Memory B cell (primary cell): ENCODE data around the gene CNTN1.

Source experiments
- ATAC-seq: fragments of 150-1000 bp; cut with Tn5 transposase; 2 replicates; pipeline ENCODE4 v1.10.0; 2021; ENCODE audit warnings: low read depth, mild to moderate bottlenecking, moderate library complexity
- DNase-seq, 2 donors: peaks; one replicate each; pipeline ENCODE4 v3.0.0; 2022; ENCODE audit warnings: low spot score in 2 of 2
- H3K27ac Mint-ChIP-seq: one replicate; pipeline ENCODE4 v1.8.0; 2022; ENCODE audit warnings: mild to moderate bottlenecking, moderate library complexity, mixed read lengths
- H3K27me3 Mint-ChIP-seq: one replicate; pipeline ENCODE4 v1.8.0; 2022; ENCODE audit warnings: mixed read lengths
- H3K36me3 Mint-ChIP-seq: one replicate; pipeline ENCODE4 v1.8.0; 2022; ENCODE audit warnings: mild to moderate bottlenecking, mixed read lengths
- H3K4me1 Mint-ChIP-seq: one replicate; pipeline ENCODE4 v1.8.0; 2022; ENCODE audit warnings: mixed read lengths
- H3K4me3 Mint-ChIP-seq: one replicate; pipeline ENCODE4 v1.8.0; 2022; ENCODE audit warnings: mild to moderate bottlenecking, moderate library complexity, mixed read lengths
- H3K9me3 Mint-ChIP-seq: one replicate; pipeline ENCODE4 v1.8.0; 2022; ENCODE audit warnings: mixed read lengths

Gene CNTN1

DNA sequence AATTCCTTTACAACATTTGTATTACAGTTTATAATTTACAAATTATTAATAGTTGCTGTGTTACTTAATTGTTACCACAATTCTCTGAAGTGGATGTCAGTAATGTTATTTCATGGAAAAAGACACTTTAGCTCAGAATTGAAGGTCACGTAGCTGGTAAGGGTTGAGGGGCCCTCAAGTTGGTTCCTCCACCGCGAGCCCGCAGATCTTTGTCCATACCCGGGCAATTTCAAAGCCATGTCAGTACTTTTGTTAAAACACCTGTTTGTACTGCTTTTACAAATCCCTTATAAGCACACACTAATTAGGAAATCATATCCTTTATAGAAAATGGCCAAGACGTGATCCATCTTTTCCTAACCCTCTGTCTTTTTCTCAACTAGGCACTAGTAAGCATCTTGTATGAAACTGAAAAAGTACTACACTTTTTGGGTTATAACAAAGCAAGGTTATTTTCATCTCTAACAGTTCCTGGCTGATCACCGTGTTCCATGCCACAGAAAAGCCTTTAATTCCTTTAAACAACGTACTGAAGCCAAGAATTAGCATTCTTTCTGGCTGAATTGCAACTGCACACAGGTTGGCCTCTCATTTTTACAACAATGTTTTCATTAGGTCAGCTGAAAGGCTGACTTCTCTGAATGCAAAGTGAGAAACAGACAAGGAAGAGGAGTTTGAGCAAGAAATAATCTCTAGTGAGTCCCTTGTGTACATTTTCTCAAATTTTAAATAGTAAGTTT lies 76.1 kb downstream of the CNTN1 start:
- ATAC-seq, result no peak
- no peak overlapping the region for H3K27ac Mint-ChIP-seq
- no peak overlapping the region for H3K4me3 Mint-ChIP-seq
- no peaks in the 10 kb centered on the region for H3K36me3 Mint-ChIP-seq
- H3K27me3 Mint-ChIP-seq, result no peaks in the 10 kb centered on the region
- no peaks in the 10 kb centered on the region for H3K4me1 Mint-ChIP-seq
- H3K9me3 Mint-ChIP-seq, result peaks cover 3% of the 10 kb centered on the region
- no peak for DNase-seq

DNA sequence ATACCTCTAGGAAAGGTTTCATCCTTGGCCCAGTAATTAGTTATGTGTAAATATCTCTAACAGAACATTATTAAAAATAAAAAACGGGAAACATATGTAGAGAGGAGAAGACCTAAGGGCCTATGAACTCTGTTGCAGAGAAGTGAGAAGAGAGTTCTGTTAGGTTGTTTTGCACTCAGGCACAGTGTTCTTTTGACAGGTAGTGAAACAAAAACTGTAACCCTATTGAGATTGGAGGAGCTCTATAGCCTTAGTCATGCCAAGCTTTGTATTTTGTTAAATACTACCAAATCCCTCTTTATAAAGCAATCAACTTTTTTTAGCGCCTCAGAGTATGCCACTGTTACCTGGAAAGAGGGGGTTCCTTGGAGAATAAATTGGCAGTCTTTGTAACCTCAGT lies 77.6 kb downstream of the CNTN1 start:
- H3K4me1 Mint-ChIP-seq, result no peaks in the 10 kb centered on the region
- no peaks in the 10 kb centered on the region for H3K9me3 Mint-ChIP-seq
- no peaks in the 10 kb centered on the region for H3K27me3 Mint-ChIP-seq
- ATAC-seq (no peak), DNase-seq (no peak)
- no peak overlapping the region for H3K27ac Mint-ChIP-seq
- no peaks in the 10 kb centered on the region for H3K36me3 Mint-ChIP-seq
- no peak overlapping the region for H3K4me3 Mint-ChIP-seq

DNA sequence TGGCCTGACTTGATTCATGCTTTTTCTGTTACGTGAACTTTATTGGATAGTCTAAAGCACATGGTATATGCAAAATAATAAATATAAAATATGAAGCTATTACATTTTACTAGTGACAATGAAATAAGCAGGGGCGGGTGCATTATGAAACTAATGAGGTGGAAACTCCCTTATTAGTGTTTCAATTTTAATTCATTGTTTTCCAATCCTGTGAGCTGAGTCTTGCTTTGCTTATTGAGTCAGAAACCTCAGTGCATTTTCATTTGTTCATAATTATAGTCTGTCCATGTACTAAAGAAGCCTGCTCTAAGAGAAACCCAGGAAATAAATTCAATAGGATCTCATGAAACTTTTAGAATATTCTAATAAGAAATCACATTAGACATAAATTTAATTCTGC lies 78.5 kb downstream of the CNTN1 start:
- DNase-seq (no peak), ATAC-seq (no peak)
- Mint-ChIP-seq H3K27me3 (no peaks in the 10 kb centered on the region), H3K36me3 (no peaks in the 10 kb centered on the region), H3K27ac (no peak overlapping the region), H3K9me3 (no peaks in the 10 kb centered on the region), H3K4me1 (no peaks in the 10 kb centered on the region), H3K4me3 (no peak overlapping the region)

DNA sequence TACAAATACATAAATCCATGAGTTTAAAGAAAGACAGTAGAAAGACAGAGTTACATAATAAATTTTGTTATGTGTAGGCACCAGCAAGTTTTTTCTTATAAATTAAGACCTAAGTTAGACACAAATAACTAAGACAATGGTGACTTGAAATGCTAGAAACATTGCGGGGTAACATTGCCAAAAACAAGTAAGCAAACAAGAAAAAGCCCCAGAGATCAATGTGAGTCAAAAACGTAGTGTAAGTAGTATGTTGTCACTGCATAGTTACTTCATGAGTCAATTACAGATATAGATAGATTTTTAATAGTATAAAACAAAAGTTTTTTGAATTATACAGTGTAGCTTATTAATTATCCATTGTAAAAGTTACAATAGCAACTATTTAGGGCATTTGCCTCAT lies 83.4 kb downstream of the CNTN1 start:
- ATAC-seq, result no peak
- Mint-ChIP-seq H3K27me3 (no peaks in the 10 kb centered on the region), H3K4me1 (no peaks in the 10 kb centered on the region), H3K27ac (no peak overlapping the region), H3K36me3 (no peaks in the 10 kb centered on the region), H3K4me3 (no peak overlapping the region), H3K9me3 (no peaks in the 10 kb centered on the region)
- no peak for DNase-seq

DNA sequence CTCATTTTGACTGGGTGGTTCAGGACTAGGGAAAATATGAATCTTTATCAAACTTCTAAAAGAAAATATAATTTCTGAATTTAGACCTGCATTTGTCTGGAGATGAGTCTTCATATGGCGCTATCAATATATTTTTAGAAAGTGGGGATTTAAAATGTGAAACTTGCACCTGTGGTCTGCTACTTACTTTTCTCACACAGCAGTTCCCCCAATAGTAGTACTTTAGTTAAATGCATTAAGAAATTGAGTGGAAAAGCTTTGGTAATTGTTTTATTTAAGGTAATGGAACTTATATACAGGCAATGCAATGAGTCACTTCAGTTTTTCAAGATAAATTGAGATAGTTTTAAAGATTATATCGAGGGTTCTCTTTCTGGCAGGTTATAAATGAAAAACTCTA lies 91.9 kb downstream of the CNTN1 start:
- H3K4me1 Mint-ChIP-seq, result no peaks in the 10 kb centered on the region
- no peaks in the 10 kb centered on the region for H3K27me3 Mint-ChIP-seq

DNA sequence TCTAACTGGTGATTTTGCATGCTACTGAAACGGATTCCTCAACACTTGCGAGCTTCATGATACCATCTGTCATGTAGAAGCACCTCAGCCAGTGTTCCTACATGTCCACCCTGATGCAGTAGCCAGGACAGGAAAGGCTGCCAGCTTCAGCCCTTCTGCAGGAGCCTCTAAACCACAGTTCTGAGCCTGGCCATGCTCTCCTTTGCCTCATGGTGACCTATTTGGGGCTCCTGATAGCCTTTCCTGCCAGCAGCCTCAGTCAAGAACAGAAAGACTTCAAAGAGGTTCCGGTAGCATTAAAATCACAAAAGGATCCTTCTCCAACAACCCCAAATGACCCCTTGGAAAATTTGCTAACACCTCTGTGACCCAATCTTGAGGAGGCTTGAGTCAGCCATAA lies 96.0 kb downstream of the CNTN1 start:
- Mint-ChIP-seq H3K27ac (no peak overlapping the region), H3K4me3 (no peak overlapping the region), H3K36me3 (no peaks in the 10 kb centered on the region), H3K9me3 (no peaks in the 10 kb centered on the region), H3K4me1 (no peaks in the 10 kb centered on the region), H3K27me3 (no peaks in the 10 kb centered on the region)
- DNase-seq, result no peak
- no peak for ATAC-seq

More for the DNA sequence above, 91.9 kb downstream of the CNTN1 start:
- Mint-ChIP-seq H3K4me3 (no peak overlapping the region), H3K9me3 (no peaks in the 10 kb centered on the region), H3K27ac (no peak overlapping the region), H3K36me3 (no peaks in the 10 kb centered on the region)
- DNase-seq (no peak), ATAC-seq (no peak)

DNA sequence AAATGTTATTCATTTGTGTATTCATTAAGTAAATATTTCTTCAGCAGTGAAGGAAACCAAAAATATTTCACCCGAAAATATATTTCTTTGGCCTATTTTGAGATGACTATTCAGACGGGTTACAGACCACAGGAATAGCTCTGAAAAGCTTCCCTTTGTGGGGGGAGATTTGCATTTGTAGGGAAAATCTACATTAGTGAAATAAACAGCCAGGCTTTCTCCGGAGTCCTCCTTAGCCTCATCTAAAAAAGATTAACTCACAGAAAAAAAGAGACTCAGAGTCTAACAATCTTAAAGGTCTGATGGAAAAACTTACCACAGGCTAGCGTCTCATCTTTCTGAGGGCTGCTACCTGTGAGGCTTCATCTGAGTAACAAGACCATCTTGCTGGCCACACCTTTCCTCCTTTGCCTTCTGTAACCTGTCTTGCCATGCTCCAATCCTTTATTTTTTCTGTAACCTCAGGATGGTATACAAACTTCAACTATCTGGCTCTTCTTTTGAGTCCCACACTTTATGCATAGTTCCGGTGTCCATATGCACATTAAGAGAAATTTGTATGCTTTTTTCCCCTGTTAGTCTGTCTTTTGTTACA lies 100.7 kb downstream of the CNTN1 start:
- DNase-seq (no peak), ATAC-seq (no peak)
- H3K4me1 Mint-ChIP-seq, result no peaks in the 10 kb centered on the region
- no peaks in the 10 kb centered on the region for H3K27me3 Mint-ChIP-seq
- H3K36me3 Mint-ChIP-seq, result no peaks in the 10 kb centered on the region
- no peaks in the 10 kb centered on the region for H3K9me3 Mint-ChIP-seq
- no peak overlapping the region for H3K27ac Mint-ChIP-seq
- H3K4me3 Mint-ChIP-seq, result no peak overlapping the region

DNA sequence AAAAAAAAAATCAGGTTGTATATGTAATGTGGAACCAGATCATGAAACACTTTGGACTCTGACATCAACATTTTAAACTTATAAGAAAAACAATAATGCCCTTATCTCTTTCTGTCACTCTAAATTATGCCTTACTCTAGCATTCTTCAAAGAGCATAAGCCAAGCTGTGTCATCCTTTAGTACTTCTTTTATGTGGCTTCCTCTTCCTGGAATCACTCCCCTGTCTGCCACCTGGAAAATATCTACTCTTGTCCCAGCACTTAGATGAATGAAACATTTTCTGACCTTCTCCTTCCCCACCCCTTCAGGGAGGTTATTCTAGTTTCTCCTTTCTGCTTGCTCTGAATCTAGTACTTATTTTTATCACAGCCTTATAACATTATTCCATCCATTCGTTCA lies 101.2 kb downstream of the CNTN1 start:
- Mint-ChIP-seq H3K9me3 (no peaks in the 10 kb centered on the region), H3K4me3 (no peak overlapping the region), H3K27me3 (no peaks in the 10 kb centered on the region), H3K27ac (no peak overlapping the region), H3K4me1 (no peaks in the 10 kb centered on the region), H3K36me3 (no peaks in the 10 kb centered on the region)
- no peak for DNase-seq
- no peak for ATAC-seq

DNA sequence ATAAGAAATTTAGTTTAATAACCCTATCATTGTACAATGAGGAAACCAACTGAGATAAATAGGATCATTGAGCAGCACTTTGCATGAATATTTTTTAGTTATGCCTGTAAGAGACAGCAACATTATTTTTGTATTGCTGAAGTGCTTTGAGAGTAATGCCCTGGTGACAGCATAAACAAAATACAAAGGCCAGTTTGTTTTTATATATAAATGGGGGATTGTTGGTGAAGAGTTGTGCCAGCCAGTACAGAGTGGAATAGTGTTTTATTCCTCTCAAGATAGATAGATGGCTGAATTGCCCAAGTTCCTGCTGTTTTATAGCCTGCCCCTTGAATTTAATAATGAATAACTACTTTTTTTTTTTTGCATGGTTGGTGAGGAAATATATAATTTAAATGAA lies 101.8 kb downstream of the CNTN1 start:
- H3K4me3 Mint-ChIP-seq, result no peak overlapping the region
- no peaks in the 10 kb centered on the region for H3K27me3 Mint-ChIP-seq
- no peaks in the 10 kb centered on the region for H3K9me3 Mint-ChIP-seq
- DNase-seq (no peak), ATAC-seq (no peak)
- H3K27ac Mint-ChIP-seq, result no peak overlapping the region
- H3K36me3 Mint-ChIP-seq, result no peaks in the 10 kb centered on the region
- H3K4me1 Mint-ChIP-seq, result no peaks in the 10 kb centered on the region

DNA sequence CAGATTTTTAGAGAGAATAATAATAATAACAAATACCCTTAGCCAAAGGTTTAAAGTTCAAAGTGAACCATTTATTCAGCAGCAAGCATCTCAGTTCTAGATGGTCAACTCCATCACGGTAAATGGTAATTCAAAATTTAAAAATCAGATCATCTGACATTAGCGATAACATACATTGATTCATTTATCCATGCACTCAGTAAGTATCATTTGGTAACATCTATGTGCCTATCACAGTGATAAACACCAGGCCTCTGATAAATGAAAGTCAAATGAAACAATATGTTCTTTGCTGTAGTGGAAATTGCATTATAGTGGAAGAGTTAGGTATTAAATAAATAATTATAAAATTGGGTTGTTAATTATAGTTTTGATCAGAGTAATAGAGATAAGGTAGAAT lies 108.8 kb downstream of the CNTN1 start:
- Mint-ChIP-seq H3K27ac (no peak overlapping the region), H3K9me3 (no peaks in the 10 kb centered on the region)

DNA sequence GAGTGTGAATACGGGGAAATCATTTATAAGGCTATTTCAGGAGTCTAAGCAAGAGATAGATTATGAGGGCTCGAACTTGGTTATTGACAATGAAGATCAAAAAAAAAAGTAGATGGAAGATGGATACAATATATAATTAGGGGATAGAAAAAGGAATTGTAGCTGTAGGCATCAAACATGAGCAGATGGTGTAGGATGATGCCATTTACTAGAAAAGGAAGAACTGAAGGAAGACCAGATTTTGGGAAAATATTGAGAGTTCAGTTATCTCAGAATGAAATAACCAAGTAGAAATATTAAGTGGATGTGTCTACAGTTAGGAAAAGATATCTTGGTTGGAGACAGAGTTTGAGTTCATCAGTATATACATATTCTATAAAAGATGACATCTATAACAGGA lies 109.6 kb downstream of the CNTN1 start:
- ATAC-seq, result no peak
- Mint-ChIP-seq H3K4me3 (no peak overlapping the region), H3K9me3 (no peaks in the 10 kb centered on the region), H3K27me3 (no peaks in the 10 kb centered on the region), H3K4me1 (no peaks in the 10 kb centered on the region), H3K36me3 (no peaks in the 10 kb centered on the region), H3K27ac (no peak overlapping the region)
- DNase-seq, result no peak

More for the DNA sequence above, 108.8 kb downstream of the CNTN1 start:
- DNase-seq (no peak), ATAC-seq (no peak)
- no peaks in the 10 kb centered on the region for H3K4me1 Mint-ChIP-seq
- no peaks in the 10 kb centered on the region for H3K36me3 Mint-ChIP-seq
- no peak overlapping the region for H3K4me3 Mint-ChIP-seq
- no peaks in the 10 kb centered on the region for H3K27me3 Mint-ChIP-seq

DNA sequence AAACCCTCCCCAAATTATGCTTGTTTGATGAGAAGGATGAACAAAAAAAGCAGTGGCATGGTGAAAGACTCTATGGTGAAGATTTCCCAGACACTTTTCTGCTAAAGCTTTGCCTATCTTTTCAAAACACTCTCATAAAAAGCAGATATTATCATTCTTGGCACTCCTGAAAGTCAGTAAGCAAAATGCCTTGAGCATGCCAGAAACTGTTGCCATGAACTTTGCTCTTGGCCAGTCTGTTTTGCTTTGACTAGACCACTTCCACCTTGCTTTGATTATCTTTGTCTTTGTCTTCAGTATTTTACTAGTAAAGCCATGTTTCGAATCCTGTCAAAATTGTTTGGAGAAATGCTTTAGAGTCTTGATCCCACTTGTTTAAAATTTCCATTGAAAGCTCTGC lies 110.4 kb downstream of the CNTN1 start:
- H3K27me3 Mint-ChIP-seq, result no peaks in the 10 kb centered on the region
- no peak overlapping the region for H3K27ac Mint-ChIP-seq
- ATAC-seq, result no peak
- no peaks in the 10 kb centered on the region for H3K4me1 Mint-ChIP-seq
- no peaks in the 10 kb centered on the region for H3K9me3 Mint-ChIP-seq
- no peaks in the 10 kb centered on the region for H3K36me3 Mint-ChIP-seq
- no peak overlapping the region for H3K4me3 Mint-ChIP-seq
- no peak for DNase-seq

DNA sequence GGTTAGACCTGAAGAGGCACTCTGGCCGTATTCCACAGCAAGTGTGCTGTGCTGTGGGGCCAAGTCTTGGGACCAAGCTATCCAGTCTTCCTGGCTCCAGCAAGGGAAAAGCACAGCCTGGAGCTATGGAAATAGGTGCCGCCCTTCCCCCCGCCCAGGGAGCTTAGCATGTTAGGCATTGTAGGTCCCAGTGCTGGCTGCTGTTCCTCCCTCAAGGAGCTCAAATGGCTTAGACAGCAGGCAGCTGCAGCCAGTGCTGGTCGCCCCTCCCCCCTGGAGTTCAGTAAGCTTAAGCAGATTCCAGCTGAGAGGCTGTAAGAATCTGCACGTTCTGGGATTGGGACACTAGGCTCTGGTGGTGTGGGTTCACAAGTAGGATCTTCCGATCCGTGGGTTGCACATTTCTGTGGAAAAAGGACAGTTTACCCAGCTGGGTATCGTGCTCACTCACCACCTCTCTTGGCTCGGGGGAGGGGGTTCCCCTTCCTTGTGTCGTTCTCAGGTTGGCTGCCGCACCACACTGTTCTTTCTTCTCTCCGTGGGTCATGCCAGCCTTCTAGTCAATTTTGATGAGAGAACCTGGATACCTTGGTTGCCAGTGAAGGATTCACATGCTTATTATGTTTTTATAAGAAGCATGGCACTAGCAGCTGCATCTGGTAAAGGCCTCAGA lies 127.3 kb downstream of the CNTN1 start:
- H3K4me1 Mint-ChIP-seq, result no peaks in the 10 kb centered on the region
- H3K4me3 Mint-ChIP-seq, result no peak overlapping the region
- H3K9me3 Mint-ChIP-seq, result peaks cover 4% of the 10 kb centered on the region
- no peak overlapping the region for H3K27ac Mint-ChIP-seq
- ATAC-seq (no peak), DNase-seq (no peak)
- H3K36me3 Mint-ChIP-seq, result no peaks in the 10 kb centered on the region
- H3K27me3 Mint-ChIP-seq, result no peaks in the 10 kb centered on the region

DNA sequence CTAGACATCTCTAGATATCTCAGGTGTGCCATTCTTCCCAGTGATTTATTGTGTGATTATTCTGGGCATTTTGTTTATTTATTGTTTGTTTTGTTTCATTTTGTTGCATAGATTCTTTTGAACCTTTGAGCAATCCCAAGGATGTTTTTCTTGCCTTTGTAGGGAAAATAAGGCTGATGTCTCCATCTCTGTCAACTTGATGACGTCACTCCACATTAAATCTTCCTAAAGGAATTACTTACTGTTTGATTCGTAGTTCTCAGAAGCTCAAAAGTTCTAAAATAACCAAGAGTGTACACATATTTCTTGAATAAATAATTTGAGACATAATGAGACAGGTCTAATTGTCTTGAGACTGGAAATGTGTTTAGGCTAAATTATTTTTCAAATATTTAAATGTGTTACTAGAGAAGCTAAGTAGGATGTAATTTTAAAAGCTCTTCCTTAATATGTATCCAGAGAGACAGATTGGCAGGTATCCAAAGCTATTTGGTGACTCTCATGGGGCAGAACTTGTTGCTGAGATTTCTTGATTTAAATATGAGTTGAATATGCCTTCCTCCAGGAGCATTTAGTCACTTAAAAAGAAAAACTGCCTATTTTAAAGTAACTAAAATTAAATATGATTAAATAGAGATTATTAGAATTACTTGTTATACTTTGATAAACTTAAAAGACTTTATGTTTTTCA lies 128.7 kb downstream of the CNTN1 start:
- H3K9me3 Mint-ChIP-seq, result peaks cover 4% of the 10 kb centered on the region
- ATAC-seq (no peak), DNase-seq (no peak)
- no peaks in the 10 kb centered on the region for H3K4me1 Mint-ChIP-seq
- no peak overlapping the region for H3K27ac Mint-ChIP-seq
- no peak overlapping the region for H3K4me3 Mint-ChIP-seq
- H3K36me3 Mint-ChIP-seq, result no peaks in the 10 kb centered on the region
- peaks cover 2% of the 10 kb centered on the region for H3K27me3 Mint-ChIP-seq
